ENCODE measurements around the gene UXS1.
A peak's percentile ranks its signal among the peaks of the same experiment; 100 is the strongest.

The UXS1 gene

DNA sequence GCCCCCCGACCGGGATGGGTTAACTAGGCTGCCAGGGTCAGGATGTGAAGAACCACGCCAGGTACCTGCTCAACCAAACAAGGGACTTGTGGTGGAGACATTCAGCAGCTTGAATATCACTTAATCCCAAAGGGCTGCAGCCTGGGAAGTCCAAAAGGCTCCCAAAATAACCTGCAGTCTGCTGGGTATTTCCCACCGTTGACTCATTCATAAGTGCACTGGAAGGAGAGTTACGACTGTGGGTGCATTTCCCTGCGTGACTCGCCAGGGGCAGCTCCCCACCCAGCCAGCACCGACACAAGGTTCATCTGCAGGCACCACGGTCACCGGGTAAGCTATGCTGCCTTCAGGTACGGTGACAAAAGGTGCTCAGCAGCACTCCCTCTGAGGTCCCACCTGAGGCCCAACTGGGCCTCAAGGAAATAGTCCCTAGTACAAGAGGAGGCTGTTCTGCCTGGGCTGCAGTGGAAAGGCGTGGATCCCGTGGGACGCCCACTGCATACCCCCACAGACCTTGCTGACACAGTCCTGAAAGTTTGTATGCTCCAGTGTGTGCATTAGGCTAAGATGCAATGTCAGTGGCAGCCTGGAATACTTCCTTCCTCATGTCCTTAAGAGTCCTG is 86.5 kb downstream of the UXS1 start:
- peak; percentile 84 for DNase-seq

DNA sequence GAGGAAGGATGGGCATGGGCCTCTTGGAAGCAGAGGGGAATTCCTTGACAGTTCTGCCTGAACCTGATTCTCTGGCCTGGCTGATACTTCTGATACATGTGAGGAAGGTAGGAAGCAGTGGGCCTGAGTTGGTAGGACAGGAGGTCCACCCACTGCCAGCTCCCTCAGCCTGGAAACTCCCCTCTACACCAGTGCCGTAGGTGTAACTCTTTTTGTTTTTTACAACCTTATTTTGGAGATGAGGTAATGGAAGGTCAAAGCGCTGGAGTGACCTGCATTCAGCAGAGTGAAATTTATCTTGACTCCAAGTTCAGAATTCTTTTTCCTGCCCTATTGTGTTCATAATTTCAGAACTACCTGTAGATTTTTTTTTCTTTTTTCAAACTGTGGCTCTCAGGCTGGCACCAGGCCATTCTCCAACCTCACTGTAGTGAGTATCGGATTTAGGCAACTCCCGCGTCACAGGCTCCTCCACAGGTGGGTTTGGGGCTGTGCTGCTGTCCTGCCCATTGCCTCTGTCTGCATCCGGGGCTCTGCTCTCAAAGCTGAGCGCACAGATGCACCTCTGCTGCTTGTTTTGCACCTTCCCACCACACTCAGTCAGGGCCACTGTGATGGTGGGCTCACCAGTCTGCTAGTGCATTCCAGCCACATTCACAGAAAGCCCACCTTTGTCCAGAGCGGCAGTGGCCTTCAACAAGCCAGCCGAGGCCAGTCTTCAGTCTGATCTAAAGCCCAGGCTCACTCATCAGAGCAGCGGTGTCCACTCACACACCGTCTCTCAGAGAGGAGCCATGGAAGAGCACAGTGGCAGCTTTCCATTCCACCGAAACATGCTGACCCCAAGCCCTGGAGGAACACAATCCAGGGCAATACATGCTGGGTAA is 87.2 kb downstream of the UXS1 start:
- DNase-seq: peak; percentile 63

DNA sequence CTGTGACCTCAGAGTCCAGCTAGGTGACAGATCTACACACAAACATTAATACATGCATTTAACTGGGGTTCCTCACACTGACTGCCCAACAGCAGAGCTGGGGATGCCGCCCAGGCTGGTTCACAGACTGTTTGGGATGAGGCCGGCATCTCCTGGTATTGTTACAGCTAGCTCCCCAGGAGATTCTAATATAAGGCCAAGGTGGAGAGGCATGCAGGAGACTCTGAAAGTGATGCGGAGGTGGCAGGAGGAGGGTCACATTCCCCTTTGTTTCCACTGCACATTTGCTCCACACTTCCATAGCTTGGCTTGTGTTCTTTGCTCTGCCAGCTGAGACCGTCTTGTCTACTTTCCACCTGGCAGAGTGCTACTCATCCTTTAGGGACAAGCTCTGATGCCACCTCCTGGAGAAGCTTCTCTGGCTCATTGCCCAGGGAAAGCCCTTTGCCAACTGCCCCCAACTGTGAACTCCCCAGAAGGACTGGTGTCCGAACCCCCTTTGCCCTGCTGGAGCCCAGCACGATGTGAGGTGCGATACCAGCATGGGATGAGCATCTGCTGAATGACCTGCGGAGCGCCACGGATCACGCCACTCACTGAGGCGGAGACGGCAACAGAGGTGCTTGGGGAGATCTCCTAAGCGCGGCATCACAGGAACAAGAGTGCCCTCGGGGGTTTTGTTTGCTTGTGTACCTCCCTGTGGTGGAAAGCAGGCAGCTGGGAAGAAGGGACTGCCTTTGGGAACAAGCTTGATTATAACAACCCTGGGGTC is 88.8 kb downstream of the UXS1 start:
- no peak for DNase-seq

DNA sequence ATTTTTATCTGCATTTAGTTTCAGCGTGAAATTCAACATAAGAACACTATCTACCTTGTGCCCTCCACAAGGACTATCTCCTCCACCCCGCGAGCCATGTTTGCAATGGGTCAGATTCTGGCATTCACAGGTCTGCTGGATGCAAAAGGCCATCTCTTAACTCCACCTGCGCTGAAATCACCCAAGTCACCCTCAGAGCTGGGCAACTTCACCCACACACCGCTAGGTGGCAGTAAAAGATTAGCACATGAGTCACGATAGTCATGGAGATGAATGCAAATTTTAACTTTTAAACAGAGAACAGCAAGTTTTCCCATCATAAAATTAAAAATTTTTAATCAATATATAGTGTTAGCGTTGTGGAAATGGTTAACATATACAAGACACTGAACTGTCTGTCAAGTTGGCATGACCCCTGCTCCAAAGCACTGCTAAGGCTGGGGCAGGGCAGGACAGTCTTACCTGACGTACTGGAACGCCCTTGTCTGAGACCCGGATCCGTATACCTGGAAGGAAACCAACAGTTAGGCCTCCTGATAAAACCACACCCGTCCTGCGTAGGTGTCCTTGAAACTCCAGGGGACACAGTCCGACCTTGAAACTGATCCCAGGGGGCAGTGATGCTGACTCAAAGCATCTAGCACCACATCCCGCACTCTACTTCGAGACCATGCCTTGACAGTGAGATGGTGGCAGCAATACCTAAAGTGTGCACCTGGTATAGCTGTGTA is 89.6 kb downstream of the UXS1 start:
- peak; percentile 86 for DNase-seq

DNA sequence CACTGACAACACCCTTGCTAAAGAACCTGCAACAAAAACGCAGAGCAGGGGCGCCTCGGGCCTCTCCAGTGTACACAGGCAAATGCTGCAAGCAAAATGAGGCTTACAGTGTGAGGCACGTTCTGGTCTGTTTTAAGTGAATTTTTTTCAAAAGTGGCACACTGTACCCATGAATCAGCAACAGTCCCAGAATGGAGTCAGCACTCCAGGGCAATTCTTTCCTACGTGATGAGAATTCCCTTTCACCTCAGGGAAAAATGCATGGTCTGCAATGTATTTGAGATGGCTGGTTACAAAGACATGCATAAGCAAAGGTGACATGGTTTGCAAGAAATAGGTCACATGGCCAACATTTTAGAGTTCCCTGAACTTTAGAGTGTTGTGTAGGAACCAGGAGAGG is 94.4 kb downstream of the UXS1 start:
- DNase-seq: no peak

DNA sequence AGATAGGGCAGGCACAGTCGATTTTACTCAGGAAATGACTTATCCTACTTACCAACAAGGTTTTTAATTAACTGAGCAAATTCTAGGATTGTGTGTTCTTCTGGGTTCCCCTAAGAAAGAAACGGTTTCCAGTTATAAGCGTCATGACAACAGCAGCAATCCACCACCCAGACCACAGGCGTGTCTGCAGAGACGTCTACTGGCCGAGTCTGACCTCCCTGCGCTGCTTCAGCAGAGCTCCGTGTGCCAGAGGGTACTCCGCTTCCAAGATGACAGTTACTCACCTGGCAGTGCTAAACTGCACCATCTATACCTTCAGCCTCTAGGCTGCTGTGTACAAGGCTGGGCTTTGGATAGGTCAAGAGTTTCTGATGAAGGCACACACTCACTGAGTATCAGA is 95.4 kb downstream of the UXS1 start:
- no peak for DNase-seq

DNA sequence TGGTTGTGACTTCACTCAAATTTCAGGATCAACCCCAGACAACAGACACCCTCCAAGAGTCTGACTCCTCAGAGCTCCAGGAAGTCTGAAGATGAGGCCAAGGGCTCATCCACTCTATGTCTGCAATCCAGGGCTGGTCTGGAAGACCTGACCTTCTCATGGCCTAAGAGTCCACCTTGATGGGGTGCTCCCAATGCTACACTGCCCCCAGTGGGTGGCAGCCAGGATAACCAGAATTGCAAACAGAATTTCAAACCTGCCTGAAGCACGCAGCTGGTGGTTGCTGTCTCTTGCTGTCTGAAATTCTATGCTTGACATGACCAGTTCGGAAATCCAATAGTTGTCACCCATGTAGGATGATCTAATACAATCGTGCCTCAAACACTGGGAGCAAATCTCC is 96.0 kb downstream of the UXS1 start:
- no peak for DNase-seq

DNA sequence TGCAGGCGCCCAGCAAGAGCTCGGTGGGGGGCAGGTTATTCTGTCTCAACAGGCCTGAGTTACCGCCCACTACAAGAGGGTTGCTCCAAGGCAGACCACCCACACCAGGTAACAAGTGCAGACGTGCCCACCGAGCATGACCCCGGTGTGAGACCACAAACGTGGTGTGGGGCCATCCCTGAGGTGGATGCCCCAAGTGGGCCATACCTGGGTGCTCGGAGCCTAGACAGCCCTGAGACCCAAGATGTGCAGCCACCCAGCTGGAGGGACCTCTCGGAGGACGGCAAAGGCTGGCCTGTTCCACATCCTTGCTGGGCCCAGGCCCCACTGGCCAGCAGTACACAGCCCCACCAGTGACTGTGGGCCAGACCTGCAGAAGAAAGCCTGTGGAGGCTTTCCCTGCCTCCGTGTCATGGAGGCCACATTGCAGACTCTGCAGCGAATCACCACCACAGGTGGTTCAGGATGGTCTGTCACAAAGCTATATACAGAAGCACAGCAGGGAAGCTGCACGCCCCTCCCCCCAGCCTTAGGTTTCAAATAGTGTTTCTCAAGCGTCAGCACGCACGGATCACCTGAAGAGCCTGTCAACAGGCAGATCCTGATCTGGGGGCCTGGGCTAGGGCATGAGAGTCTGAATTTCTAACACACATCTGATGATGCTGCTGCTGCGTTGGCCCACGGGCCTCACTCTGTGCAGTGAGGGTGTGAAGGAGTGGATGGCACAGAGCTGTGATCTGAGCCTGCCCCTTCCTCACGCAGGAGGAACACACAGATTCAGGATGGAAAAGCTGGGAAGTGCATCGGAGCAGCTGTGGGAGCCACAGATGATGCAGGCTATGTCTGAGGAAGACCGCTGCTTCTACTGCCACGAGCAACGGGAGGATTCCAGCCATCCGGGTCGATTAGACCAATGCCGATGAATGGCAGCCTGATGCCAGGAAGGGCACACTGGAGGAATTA is 96.8 kb downstream of the UXS1 start:
- DNase-seq: no peak

DNA sequence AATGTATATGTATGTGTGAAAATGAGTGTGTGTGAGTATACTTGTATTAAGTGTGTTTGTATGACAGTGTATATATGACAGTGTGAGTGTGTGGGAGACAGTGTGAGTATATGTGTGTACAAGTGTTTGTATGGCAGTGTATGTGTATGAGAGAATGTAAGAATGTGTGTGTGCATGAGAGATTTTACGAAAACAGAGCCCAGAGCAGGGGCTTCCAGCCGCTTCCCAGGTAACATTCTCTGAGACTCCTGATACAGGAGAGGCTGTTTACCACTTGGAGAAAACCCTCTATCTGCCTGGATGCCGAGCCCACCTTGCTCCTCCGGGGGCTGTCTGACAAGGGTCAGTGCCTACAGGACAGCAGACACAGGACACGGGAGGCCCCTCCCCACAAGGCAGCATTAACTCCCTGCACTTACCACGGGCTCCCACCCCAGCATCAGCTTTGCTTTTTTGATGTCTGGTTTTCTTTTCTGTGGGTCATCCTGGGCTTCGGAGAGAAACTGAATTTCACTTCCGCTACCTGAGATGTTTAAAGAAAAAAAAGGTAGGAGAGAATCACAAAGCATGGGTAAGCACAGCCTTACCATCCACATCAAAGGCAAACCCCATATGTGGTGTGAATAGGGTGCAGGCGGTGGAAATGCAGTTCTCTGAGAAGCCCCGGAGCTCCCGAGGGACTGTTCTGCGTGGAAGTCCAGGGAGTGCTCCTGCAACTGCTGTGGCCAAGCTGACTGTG is 97.6 kb downstream of the UXS1 start:
- DNase-seq: no peak

DNA sequence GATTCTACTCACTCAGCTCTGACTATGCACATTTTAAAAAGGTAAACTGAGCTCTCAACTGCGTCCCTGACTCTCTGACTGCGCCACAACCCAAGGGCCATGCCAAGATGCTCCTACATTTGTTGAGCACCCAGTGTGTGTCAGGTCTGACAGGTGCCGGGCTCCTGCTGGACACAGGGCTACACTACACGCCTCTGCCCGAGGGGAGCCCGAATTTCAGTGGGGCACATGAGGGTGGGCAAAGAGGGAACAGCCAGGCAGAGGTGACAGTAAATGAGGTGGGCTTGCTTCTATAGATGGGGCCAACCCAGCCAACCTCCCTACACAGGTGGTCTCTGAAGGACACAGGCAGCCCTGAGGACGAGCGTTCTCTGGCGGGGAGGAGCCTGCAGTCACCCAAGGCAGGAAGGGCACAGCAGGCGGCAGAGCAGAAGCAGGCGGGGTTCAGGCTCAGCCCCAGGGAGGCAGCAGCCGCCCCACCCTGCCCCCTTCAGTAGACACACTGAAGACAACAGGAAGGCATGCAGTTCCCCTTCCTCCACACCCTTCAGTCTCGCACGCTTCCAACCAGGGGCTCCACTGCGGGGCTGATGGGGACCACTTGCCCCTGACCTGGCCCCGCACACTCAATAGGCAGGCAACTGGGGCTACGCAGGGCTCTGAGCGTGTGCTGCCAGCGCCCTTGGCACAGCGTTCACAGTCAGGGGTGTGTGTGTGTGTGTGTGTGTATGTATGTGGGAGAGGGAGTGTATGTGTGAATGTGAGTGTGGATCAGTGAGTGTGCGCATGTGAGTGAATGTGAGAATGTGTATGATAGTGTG is 98.4 kb downstream of the UXS1 start:
- peak; percentile 91 for DNase-seq

DNA sequence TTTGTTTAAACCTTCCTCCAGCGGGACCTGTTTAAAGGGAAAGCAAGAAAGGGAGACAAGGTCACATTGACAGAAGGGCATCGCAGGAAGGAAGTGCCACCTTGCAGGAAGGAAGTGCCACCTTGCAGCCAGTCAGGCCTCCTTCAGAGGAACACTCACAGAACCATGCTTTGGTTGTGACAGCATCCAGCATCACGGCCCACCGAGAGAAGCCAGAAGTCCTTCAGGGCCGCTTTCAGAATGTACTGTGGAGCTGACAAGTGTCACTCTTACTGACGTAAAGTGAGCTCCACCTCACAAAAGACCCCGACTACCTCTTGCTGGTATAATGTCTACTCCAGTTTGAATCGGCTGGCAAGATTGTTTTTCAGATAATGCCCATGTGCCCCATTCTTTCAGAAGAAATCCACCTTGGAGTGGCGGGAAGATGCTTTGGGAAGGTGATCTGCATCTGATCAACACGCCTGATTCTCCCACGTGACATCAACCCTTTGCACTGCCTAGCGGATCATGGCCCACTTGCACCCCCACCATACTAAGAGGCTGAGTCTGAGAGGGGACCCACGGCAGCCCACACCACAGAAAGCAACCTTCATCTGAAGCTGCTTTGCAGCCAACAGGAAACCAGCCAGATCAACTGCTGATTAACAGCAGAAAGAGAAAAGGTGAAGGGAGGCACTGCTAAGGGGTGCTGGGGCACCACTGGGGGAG is 99.8 kb downstream of the UXS1 start:
- peak; percentile 82 for DNase-seq

DNA sequence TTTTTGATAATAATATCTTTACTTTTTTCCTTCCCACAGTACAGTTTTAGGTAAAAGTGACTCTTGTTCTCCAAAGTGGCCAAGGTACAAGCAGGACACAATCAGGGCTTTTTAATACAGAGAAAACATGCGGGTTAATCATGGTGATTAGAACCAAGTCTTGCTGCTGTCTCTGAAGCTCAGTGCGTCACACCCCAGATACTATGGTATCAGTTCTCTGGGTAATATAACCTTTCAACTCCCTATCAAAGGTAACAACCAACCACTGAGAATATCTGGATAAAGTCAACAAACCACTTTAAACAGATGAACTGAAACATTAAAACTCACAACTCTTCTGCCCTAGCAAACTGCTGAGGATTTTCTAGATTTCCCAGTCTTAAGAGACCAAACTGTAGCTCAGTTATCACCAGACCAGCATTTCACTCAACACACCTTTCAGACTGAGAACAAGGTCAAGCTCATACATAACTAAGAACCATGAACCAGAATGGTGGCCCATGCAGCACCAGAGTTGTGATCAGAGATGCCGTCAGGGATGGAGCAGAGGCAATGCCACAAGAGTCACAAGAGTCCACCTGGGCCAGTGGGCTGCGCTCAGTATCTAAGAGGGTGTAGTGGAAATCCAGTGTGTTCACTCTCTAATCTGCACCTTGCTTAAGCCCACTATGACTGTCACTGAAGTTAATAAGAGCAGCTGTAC is 103.0 kb downstream of the UXS1 start:
- DNase-seq: no peak

DNA sequence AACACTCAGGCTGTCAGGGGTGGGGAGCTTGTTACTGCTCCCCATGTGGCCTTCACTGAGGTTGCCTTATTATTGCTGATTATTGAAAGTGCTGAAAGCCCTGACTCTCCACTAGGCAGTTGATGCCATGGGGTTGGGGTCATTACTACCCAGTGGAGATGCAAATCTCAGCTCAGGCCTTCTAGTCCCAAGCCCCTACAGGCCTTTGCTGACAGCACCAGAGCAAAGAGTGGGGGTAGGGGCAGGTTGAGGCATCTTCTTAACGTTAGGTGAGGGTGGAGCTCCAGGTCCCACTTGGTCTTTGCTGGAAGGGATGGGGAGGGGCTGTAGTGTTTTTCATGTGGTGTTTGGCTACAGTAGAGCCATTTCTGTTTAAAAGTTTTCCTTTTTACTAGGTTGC is 104.5 kb downstream of the UXS1 start:
- DNase-seq: no peak

DNA sequence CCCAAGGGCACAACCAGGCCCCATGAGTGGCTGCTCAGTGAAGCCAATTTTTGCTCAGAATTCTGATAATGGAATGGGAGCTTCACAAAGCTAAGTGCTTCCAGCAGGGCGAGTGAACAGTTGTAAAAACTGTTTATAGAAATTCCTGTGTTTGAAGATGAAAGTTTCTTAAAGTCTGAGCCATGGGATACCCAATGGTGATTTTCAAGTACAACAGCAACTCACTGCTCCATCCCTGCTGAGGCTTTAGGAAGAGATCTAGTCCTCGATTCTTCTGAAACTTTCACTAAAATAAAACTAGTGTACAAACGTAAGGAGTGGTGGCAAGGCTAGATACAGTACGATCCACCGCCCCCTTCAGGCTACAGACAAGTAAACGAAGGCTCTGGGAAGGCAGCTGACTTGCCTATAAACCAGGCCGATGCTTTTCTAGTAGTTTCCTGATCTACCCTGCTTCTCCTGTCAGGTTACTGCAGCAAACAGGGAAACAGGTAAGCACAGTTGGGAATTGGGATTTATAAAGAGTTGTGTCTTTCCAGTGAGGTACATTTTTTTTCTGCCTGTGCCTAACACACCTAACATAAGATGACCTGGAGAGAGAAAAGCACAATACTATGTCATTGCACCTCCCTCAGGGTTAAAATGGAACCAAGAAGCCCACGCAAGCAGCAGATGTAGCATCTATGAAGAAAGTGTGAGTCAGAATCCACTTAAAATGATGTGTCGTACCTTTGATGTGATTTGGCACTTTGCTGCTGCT is 108.7 kb downstream of the UXS1 start:
- DNase-seq: peak; percentile 81

DNA sequence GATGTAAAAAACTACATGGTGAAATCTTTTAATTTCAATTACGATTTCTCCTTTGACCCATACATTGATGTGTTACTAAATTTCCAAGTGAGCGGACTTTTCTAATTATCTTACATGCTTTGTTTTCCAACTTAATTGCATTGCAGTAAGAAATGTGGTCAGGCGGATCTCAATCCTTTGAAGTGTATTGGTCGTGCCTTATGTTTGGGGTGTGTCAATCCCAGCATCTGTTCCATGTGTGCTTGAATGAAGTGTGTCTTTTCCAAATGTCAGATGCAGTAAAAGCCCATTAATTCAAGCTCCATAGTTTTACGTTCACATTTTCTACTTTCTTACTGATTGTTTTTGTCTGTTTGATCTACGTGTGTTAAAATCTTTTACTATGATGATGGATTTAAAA is 113.1 kb downstream of the UXS1 start:
- DNase-seq: no peak

DNA sequence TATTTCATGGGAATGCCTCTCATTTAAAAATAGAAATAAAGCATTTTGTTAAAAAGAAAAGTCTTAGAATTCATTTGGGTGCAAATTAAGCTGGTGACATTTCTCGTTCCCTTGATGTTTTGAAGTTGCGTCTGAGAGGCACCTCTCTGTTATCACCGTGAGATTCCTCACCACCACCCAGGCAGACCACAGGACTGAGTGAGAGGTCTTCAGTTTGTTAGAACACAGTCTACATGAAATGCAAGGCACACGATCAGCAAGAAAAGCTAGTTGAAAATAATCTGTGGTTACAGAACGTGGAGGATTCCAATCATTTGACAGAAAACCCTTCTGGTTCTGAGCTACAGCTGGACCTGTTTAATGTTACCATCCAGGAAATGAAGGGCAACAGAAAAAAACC is 116.0 kb downstream of the UXS1 start:
- no peak for DNase-seq

DNA sequence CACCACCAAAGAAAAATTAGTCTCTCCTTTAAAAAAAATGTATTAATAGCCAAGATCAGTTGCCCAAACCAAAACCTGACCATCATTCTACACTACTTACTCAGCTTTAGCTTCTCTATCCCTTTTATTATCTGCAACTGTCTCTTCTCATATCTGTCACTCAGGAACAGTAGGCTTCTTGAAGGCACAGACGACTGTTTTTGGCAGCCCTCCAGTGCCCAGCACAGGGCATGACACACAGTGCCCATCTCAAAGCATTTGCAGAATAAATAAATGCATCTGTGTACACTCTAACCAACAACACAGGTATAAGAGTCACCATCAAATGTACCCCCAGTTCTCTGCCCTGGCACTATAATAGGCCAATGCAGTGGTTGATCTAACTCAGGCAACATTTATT is 117.2 kb downstream of the UXS1 start:
- DNase-seq: no peak

DNA sequence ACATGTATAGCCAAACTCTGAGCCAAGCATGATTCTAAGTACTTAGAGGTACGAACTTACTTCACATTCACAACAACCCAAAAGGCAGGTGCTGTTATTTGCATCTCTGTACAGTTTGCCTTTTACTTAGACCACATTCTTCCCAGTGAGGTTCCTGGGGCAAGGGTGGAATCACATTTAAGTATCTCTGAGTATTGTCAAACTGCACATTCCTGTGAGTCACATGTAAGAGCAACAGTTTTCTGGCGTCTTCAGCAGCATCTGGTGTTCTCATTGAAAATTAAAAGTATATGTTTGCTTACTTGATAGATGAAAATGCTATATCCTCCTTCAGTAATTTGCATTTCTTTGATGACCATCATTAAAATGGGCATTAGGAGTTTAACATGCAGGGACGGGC is 119.1 kb downstream of the UXS1 start:
- DNase-seq: no peak

All from activated effector memory CD4-positive, alpha-beta T cell treated with anti-CD3 and anti-CD28 coated beads, Interleukin-2, amount 50 U/mL, for 16 hours (primary cell).